ENCODE measurements around the gene JUND. TPM values are rescaled to one million over a fixed set of nuclear protein-coding genes. Genes with fewer than 3 reads are reported as not detected.

JUND gene
- total RNA-seq, 1 donor from 2014 or later = 225 TPM

- peaks cover 2% of the 10 kb centered on the region for H3K36me3 Mint-ChIP-seq (ENCODE audit: low read depth)
- peak overlapping the region; percentile 96 for H3K27ac Mint-ChIP-seq
- no peak for TF ChIP-seq CTCF (IDR thresholded peaks at IDR 0.05)
- ATAC-seq (ENCODE audit: low read depth) (no peak), DNase-seq (no peak)
- POLR2A ChIA-PET = interaction anchor here (0.6 to 9.5 kb wide), 4 partner anchors 8 to 27 kb away, joined by 3 to 926 read pairs (median 326); partner anchors contain the start of genes IQCN, JUND and LSM4
- no peak overlapping the region for H3K4me3 Mint-ChIP-seq
- peaks cover 45% of the 10 kb centered on the region for H3K4me1 Mint-ChIP-seq
- no peaks in the 10 kb centered on the region for H3K27me3 Mint-ChIP-seq
- intact Hi-C loops (cut with micrococcal nuclease) = loop anchor here (2.0 kb wide), 1 partner anchor 14 kb away; the partner anchor contains the start of gene JUND
- CTCF ChIA-PET = interaction anchor here (3.8 kb wide), 1 partner anchor 15 kb away, joined by 60 read pairs; the partner anchor contains the start of gene JUND
- H3K9me3 Mint-ChIP-seq = no peaks in the 10 kb centered on the region
These were observed 13.6 kb upstream of the JUND start for GRCh38 chr19:18295034-18295451.

GRCh38 chr19:18294467-18294864, 13.0 kb upstream of the JUND start:
- ChIA-PET POLR2A (interaction anchor here (0.6 to 9.5 kb wide), 4 partner anchors 8 to 27 kb away, joined by 3 to 926 read pairs (median 326); partner anchors contain the start of genes IQCN, JUND and LSM4), CTCF (interaction anchor here (3.8 kb wide), 1 partner anchor 15 kb away, joined by 60 read pairs; the partner anchor contains the start of gene JUND)
- no peak for TF ChIP-seq CTCF (IDR thresholded peaks at IDR 0.05)
- DNase-seq = peak; percentile 74
- Mint-ChIP-seq H3K36me3 (ENCODE audit: low read depth) (peaks cover 2% of the 10 kb centered on the region), H3K9me3 (no peaks in the 10 kb centered on the region), H3K4me3 (peak overlapping the region; percentile 53), H3K4me1 (peaks cover 51% of the 10 kb centered on the region), H3K27me3 (no peaks in the 10 kb centered on the region), H3K27ac (peak overlapping the region; percentile 96)
- intact Hi-C loops (cut with micrococcal nuclease) = loop anchor here (1.0 to 2.0 kb wide), 2 partner anchors 10 to 14 kb away; partner anchors contain the start of gene JUND
- ATAC-seq (ENCODE audit: low read depth) = peak; percentile 38

DNA sequence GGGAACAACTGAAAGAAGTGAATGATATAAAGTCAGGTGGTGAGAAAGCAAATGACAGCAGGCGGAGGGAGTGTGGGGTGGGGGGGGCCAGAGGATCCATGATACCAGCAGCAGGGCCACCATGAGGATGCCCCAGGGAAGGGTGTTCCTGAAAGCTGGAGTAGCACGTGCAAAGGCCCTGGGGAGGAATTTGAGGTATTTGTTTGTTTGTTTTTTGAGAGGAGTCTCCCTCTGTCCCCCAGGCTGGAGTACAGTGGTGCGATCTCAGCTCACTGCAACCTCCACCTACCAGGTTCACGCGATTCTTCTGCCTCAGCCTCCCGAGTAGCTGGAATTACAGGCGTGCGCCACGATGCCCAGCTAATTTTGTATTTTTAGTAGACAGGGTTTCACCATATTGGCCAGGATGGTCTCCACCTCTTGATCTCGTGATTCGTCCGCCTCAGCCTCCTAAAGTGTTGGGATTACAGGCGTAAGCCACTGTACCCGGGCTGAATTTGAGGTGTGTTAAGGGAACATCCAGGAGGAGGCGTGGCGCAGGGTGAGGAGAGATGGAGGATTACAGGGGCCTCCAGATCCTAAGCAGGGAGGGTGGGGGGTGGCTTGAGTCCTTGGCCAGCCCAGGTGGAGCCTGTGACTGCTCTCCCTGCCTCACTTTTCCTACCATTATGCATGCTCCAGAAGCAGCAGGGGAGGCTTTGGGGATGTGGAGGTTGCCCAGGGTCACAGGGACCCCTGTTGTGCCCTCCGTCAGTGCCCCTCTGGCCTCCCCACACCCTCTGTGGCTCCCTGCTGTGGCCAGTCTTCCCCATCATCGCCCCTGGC, 12.4 kb upstream of the JUND start:
- peaks cover 55% of the 10 kb centered on the region for H3K4me1 Mint-ChIP-seq
- POLR2A ChIA-PET = interaction anchor here (0.6 to 9.5 kb wide), 7 partner anchors 9 to 123 kb away, joined by 3 to 926 read pairs (median 36); partner anchors contain the start of genes IQCN, JUND and LSM4
- H3K27me3 Mint-ChIP-seq = no peaks in the 10 kb centered on the region
- H3K4me3 Mint-ChIP-seq = peak overlapping the region; percentile 95
- intact Hi-C loops (cut with micrococcal nuclease) = loop anchor here (1.0 to 2.0 kb wide), 3 partner anchors 10 to 269 kb away; partner anchors contain the start of gene JUND
- DNase-seq (no peak), ATAC-seq (ENCODE audit: low read depth) (no peak)
- H3K9me3 Mint-ChIP-seq = no peaks in the 10 kb centered on the region
- TF ChIP-seq CTCF (IDR thresholded peaks at IDR 0.05) = no peak
- CTCF ChIA-PET = interaction anchor here (1.0 to 3.8 kb wide), 4 partner anchors 10 to 32 kb away, joined by 5 to 60 read pairs (median 11); partner anchors contain the start of gene JUND
- peaks cover 2% of the 10 kb centered on the region for H3K36me3 Mint-ChIP-seq (ENCODE audit: low read depth)
- H3K27ac Mint-ChIP-seq = peak overlapping the region; percentile 96

- no peaks in the 10 kb centered on the region for H3K9me3 Mint-ChIP-seq
- CTCF ChIA-PET = interaction anchor here (0.5 to 3.8 kb wide), 6 partner anchors 11 to 33 kb away, joined by 3 to 60 read pairs (median 6); partner anchors contain the start of genes JUND and LSM4
- no peak for TF ChIP-seq CTCF (IDR thresholded peaks at IDR 0.05)
- peak; percentile 55 for DNase-seq
- peak overlapping the region; percentile 96 for H3K27ac Mint-ChIP-seq
- H3K27me3 Mint-ChIP-seq = no peaks in the 10 kb centered on the region
- H3K4me1 Mint-ChIP-seq = peaks cover 60% of the 10 kb centered on the region
- POLR2A ChIA-PET = interaction anchor here (0.5 to 9.5 kb wide), 23 partner anchors 10 to 1705 kb away, joined by 3 to 926 read pairs (median 5); partner anchors contain the start of genes IQCN, JUND and LSM4
- H3K36me3 Mint-ChIP-seq (ENCODE audit: low read depth) = peaks cover 2% of the 10 kb centered on the region
- intact Hi-C loops (cut with micrococcal nuclease) = loop anchor here (2.0 kb wide), 1 partner anchor 268 kb away; no protein-coding TSS in a partner anchor
- peak overlapping the region; percentile 95 for H3K4me3 Mint-ChIP-seq
- no peak for ATAC-seq (ENCODE audit: low read depth)
These were observed 11.6 kb upstream of the JUND start for GRCh38 chr19:18292810-18293641.

Measured in activated B cell treated with CpG ODN at 0.5 μM for 24 hours (primary cell).